ENCODE measurements around the gene SYDE2.

The SYDE2 gene

DNA sequence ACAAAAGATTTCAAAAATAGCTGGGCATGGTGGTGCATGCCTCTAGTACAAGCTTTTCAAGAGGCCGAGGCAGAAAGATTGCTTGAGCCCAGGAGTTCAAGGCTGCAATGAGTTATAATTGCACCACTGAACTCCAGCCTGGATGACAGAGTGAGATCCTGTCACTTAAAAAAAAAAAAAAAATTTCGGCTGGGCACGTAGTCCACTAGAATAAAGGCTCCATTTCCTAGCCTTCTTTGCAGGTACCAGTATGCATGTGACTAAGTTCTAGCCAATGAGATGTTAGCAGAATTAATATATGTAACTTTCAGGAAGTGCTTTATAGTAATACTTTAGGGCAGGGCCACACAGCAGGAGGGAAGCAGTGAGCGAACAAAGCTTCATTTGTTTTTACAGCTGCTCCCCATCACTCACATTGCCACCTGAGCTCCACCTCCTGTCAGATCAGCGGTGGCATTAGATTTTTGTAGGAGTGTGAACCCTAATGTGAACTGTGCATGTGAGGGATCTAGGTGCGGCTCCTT, 28.8 kb upstream of the SYDE2 start:
- H3K27me3 ChIP-seq (ENCODE audit: insufficient read depth, low read length), result no peaks in the 10 kb centered on the region
- no peak overlapping the region for H2AFZ ChIP-seq (ENCODE audit: low read length, unreplicated experiment)
- H3K4me1 ChIP-seq (ENCODE audit: control insufficient read depth, insufficient read depth, low read length, unreplicated experiment), result no peaks in the 10 kb centered on the region
- no peak overlapping the region for H3K27ac ChIP-seq (ENCODE audit: low read depth, low read length)
- H3K36me3 ChIP-seq (ENCODE audit: insufficient read depth, low read length), result no peaks in the 10 kb centered on the region
- H3K4me3 ChIP-seq (ENCODE audit: low read depth, low read length), result no peak overlapping the region
- H3K79me2 ChIP-seq (ENCODE audit: control insufficient read depth, insufficient read depth, low read length, unreplicated experiment), result no peaks in the 10 kb centered on the region

DNA sequence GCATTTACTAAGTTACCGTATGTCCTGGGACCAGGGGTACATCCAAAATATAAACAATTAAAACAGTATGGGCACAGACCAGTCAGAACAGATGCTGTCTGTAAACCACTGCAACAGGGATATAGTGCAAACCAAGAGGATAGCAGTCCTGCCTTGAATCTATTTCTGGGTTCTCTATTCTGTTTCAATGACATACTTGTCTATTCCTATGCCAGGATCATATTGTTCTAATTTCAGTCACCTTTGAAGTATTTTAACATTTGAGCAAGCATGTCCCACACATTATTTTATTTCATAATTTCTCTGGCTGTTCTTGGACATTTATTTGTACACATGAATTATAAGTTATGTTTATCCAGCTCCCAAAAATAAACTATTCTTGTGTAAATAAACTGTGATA, 28.2 kb upstream of the SYDE2 start:
- Histone ChIP-seq H2AFZ (ENCODE audit: low read length, unreplicated experiment) (no peak overlapping the region), H3K4me3 (ENCODE audit: low read depth, low read length) (no peak overlapping the region), H3K36me3 (ENCODE audit: insufficient read depth, low read length) (no peaks in the 10 kb centered on the region)

DNA sequence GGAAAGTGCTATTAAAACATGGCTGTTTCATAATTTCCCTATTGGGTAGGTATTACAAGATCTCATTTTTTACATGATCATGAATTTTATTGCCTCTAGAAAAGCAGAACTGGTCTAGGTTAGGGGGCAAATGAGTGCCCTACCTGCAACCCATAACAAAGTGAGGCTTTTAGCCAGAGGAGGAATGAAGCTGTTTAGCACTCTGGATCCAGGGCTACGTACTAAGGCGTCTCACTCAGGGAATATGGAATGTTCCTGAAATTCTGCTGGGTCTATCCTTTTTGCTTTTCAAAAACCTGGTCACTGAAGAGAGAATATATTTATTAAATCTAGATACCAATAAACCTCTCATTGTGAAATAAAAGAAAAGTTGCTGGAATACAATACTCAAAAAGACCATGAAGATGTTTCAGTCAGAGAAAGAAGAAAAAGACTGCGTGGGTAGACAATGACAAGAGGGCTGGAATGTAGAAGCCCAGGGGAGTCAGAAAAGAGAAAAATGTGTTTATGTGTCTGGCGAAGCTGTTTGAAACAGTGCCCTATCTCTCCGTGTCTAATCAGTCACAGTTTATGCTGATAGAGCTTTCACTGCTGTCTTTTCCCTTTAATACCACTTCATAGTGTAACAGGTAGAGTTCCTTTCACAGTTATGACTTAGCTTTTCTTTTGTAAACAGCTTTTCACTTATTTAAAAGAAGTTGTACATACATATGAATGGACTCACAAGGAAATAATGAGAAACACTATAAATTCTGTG, 25.0 kb upstream of the SYDE2 start:
- H3K36me3 ChIP-seq (ENCODE audit: insufficient read depth, low read length), result no peaks in the 10 kb centered on the region
- H3K4me1 ChIP-seq (ENCODE audit: control insufficient read depth, insufficient read depth, low read length, unreplicated experiment), result no peaks in the 10 kb centered on the region
- H3K4me3 ChIP-seq (ENCODE audit: low read depth, low read length), result no peak overlapping the region
- no peaks in the 10 kb centered on the region for H3K79me2 ChIP-seq (ENCODE audit: control insufficient read depth, insufficient read depth, low read length, unreplicated experiment)
- H2AFZ ChIP-seq (ENCODE audit: low read length, unreplicated experiment), result peak overlapping the region; percentile 67
- no peak overlapping the region for H3K27ac ChIP-seq (ENCODE audit: low read depth, low read length)
- H3K27me3 ChIP-seq (ENCODE audit: insufficient read depth, low read length), result no peaks in the 10 kb centered on the region

More for the DNA sequence above, 28.2 kb upstream of the SYDE2 start:
- H3K79me2 ChIP-seq (ENCODE audit: control insufficient read depth, insufficient read depth, low read length, unreplicated experiment), result no peaks in the 10 kb centered on the region
- H3K27ac ChIP-seq (ENCODE audit: low read depth, low read length), result no peak overlapping the region
- H3K4me1 ChIP-seq (ENCODE audit: control insufficient read depth, insufficient read depth, low read length, unreplicated experiment), result no peaks in the 10 kb centered on the region
- H3K27me3 ChIP-seq (ENCODE audit: insufficient read depth, low read length), result no peaks in the 10 kb centered on the region

DNA sequence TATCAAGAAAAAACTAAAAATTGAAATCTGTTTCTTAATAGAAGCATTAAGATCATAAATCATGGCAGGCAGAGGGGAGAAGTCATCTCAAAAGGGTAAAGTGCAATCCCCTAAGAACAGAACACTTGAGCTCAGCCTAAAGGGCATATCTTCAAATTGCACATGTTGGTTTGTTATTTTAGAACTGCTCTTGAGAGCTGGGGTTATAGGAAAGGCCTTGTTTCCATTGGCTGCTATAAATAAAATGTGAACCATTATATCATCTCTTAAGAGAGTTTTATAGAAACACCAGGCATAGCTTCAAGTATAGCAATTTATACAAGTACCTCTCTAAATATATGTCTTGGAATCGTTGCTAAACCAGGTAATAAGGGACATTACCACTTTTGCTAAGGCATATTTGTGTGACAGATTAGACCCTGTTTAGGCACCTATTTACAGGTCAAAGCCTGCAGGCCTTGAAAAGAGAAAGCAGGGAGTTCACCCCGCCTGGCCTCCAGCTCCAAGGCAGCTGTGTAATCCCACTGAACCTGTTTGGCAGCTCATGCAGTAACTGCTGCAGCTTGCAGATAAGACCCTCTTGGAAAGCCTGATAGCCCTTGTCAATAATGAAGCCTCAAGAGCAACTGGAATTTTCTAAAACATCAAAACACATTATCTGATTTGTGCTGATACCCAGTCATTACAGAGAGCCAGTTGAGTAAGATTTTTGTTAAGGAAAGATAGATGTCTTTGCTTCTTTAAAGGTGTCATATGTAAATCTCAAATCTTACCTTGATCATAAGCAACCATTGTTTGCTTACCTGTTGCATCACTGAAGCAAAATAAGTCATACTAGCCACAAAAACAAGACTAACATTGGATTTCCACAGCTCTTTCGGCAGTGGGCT, 24.2 kb upstream of the SYDE2 start:
- no peak overlapping the region for H2AFZ ChIP-seq (ENCODE audit: low read length, unreplicated experiment)
- no peak overlapping the region for H3K27ac ChIP-seq (ENCODE audit: low read depth, low read length)
- H3K4me3 ChIP-seq (ENCODE audit: low read depth, low read length), result no peak overlapping the region
- no peaks in the 10 kb centered on the region for H3K27me3 ChIP-seq (ENCODE audit: insufficient read depth, low read length)
- H3K36me3 ChIP-seq (ENCODE audit: insufficient read depth, low read length), result no peaks in the 10 kb centered on the region
- no peaks in the 10 kb centered on the region for H3K79me2 ChIP-seq (ENCODE audit: control insufficient read depth, insufficient read depth, low read length, unreplicated experiment)
- no peaks in the 10 kb centered on the region for H3K4me1 ChIP-seq (ENCODE audit: control insufficient read depth, insufficient read depth, low read length, unreplicated experiment)

DNA sequence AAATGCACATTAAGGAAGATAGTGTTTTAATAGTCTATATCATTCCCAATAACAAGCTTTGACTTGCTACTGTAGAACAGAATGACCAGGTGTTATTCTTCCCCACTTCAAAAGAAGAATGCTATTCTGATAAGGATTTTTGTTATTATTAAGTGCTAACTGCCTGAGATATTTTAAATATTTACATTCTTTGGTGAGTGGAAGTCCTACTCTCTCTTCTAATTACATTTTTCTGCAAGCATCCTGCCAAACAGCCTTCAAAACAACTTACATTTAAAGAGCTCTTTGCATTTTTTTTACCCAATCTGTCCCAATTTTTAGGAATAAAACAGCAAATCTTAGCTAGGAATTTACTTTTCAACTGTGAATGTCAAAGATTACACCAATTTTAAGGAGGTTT, 23.5 kb upstream of the SYDE2 start:
- Histone ChIP-seq H3K36me3 (ENCODE audit: insufficient read depth, low read length) (no peaks in the 10 kb centered on the region), H3K27ac (ENCODE audit: low read depth, low read length) (no peak overlapping the region), H2AFZ (ENCODE audit: low read length, unreplicated experiment) (no peak overlapping the region), H3K4me1 (ENCODE audit: control insufficient read depth, insufficient read depth, low read length, unreplicated experiment) (no peaks in the 10 kb centered on the region), H3K4me3 (ENCODE audit: low read depth, low read length) (no peak overlapping the region), H3K27me3 (ENCODE audit: insufficient read depth, low read length) (no peaks in the 10 kb centered on the region), H3K79me2 (ENCODE audit: control insufficient read depth, insufficient read depth, low read length, unreplicated experiment) (no peaks in the 10 kb centered on the region)

DNA sequence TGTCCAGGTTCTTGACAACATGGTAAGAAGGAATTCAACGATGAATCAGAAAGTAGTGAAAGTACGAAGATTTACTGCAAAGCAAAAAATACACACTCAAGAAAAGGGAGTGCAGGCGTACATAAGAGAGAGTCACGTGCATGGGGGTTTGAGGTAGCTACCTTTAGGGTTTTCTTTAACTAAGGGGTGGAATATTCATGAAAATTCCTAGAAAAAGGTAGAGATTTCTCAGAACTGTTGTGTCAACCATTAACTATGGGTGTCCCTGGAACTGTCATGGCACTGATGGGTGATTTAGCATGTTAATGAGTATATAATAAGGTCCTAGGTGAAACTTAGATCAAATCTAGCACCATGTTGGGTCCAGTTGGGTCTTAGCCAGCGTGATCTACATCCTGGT, 22.5 kb upstream of the SYDE2 start:
- no peak overlapping the region for H3K27ac ChIP-seq (ENCODE audit: low read depth, low read length)
- H3K27me3 ChIP-seq (ENCODE audit: insufficient read depth, low read length), result no peaks in the 10 kb centered on the region
- no peak overlapping the region for H2AFZ ChIP-seq (ENCODE audit: low read length, unreplicated experiment)
- H3K4me1 ChIP-seq (ENCODE audit: control insufficient read depth, insufficient read depth, low read length, unreplicated experiment), result no peaks in the 10 kb centered on the region
- H3K4me3 ChIP-seq (ENCODE audit: low read depth, low read length), result no peak overlapping the region
- no peaks in the 10 kb centered on the region for H3K79me2 ChIP-seq (ENCODE audit: control insufficient read depth, insufficient read depth, low read length, unreplicated experiment)
- H3K36me3 ChIP-seq (ENCODE audit: insufficient read depth, low read length), result no peaks in the 10 kb centered on the region

DNA sequence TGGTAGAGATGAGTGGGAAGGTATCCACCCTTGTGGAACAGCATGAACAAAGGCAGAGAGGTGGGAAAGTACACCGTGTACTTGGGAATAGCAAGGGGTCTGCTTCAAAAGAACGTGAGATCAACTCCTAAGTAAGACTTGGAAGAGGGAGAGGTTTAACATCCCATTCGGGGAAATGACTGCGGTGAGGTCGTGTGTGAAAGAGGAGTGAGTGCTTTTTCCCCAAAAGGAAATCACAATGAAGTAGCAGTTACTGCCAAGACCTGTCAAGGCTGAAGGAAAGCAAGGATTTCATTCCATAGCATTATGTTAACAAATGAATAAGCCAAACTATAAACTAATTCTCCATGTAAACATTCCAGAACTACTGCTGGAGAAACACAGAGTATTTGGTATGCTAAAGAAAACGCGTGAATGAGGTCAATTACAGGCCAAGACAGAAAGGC, 20.0 kb upstream of the SYDE2 start:
- H3K4me1 ChIP-seq (ENCODE audit: control insufficient read depth, insufficient read depth, low read length, unreplicated experiment), result no peaks in the 10 kb centered on the region
- no peak overlapping the region for H2AFZ ChIP-seq (ENCODE audit: low read length, unreplicated experiment)
- H3K27ac ChIP-seq (ENCODE audit: low read depth, low read length), result no peak overlapping the region
- no peak overlapping the region for H3K4me3 ChIP-seq (ENCODE audit: low read depth, low read length)
- no peaks in the 10 kb centered on the region for H3K27me3 ChIP-seq (ENCODE audit: insufficient read depth, low read length)
- H3K79me2 ChIP-seq (ENCODE audit: control insufficient read depth, insufficient read depth, low read length, unreplicated experiment), result no peaks in the 10 kb centered on the region
- H3K36me3 ChIP-seq (ENCODE audit: insufficient read depth, low read length), result no peaks in the 10 kb centered on the region

DNA sequence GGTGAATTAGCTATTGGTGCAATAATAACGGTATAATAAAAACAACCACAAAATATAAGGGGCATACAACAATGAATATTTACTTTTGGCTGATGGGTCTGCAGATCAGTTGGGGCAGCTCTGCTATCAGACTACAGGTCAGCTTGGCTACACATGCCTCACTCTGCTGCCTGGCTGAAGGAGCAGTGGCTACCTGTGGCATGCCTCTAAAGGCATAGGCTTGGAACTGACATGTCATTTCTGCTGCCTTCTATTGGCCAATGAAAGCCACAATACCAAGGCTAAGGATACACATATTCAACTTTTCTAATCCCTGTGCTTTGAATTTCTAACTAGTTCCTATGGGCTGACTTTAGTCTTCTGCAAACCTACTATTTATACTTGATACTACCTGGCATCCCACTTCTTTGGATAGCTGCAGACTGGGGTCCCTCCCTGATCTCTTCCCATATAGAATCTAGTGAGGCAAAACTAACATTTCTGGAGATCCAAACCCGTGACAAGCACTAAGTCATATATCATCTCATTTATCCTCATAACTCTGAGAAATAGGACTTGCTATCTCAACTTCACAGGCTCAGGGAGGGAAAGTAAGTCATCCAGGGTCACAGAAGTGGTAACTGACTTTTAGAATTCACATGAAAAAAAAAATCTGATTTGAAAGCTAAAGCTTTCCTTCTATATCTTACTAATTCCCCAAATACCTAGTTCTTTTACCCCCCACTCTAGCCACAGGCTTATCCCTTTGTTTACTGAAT, 19.2 kb upstream of the SYDE2 start:
- Histone ChIP-seq H3K4me1 (ENCODE audit: control insufficient read depth, insufficient read depth, low read length, unreplicated experiment) (no peaks in the 10 kb centered on the region), H3K27ac (ENCODE audit: low read depth, low read length) (no peak overlapping the region), H3K27me3 (ENCODE audit: insufficient read depth, low read length) (no peaks in the 10 kb centered on the region), H3K36me3 (ENCODE audit: insufficient read depth, low read length) (no peaks in the 10 kb centered on the region), H2AFZ (ENCODE audit: low read length, unreplicated experiment) (no peak overlapping the region), H3K79me2 (ENCODE audit: control insufficient read depth, insufficient read depth, low read length, unreplicated experiment) (no peaks in the 10 kb centered on the region), H3K4me3 (ENCODE audit: low read depth, low read length) (no peak overlapping the region)

DNA sequence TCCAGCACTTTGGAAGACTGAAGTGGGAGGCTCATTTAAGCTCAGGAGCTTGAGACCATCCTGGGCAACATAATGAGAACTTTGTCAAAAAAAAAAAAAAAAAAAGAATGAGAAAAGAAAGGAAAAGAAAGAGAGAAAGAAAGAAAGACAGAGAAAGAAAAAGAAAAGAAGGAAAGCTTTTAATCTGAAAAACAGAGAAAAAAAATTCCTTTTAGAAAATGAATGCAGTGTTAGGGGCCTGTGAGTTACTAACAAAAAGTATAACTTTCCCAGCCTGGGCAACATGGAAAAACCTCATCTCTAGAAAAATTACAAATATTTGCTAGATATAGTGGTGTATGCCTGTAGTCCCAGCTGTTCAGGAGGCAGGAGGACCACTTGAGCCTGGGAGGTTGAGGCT, 15.9 kb upstream of the SYDE2 start:
- no peaks in the 10 kb centered on the region for H3K4me1 ChIP-seq (ENCODE audit: control insufficient read depth, insufficient read depth, low read length, unreplicated experiment)
- H3K27me3 ChIP-seq (ENCODE audit: insufficient read depth, low read length), result no peaks in the 10 kb centered on the region
- no peak overlapping the region for H3K27ac ChIP-seq (ENCODE audit: low read depth, low read length)
- no peak overlapping the region for H2AFZ ChIP-seq (ENCODE audit: low read length, unreplicated experiment)
- H3K4me3 ChIP-seq (ENCODE audit: low read depth, low read length), result no peak overlapping the region
- no peaks in the 10 kb centered on the region for H3K36me3 ChIP-seq (ENCODE audit: insufficient read depth, low read length)
- no peaks in the 10 kb centered on the region for H3K79me2 ChIP-seq (ENCODE audit: control insufficient read depth, insufficient read depth, low read length, unreplicated experiment)

DNA sequence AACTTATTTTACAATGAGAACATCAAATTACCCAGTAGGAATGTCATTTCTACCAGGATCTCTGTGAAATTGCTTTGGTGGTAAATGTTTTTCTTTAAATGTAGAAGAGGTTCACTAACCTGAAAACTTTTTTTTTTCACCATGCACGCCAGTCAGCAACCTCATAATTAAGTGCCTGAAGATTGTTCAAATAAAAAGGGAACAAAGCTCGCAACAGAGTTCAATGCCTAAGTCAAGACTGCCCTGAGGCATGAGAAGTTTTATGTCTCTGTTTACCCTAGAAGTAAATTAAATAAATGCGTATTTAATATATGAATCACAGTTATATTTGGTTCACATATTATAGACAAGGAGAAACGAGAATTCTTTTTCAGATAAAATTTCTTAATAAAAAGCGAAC, 13.8 kb upstream of the SYDE2 start:
- H2AFZ ChIP-seq (ENCODE audit: low read length, unreplicated experiment), result no peak overlapping the region
- H3K27me3 ChIP-seq (ENCODE audit: insufficient read depth, low read length), result no peaks in the 10 kb centered on the region
- H3K27ac ChIP-seq (ENCODE audit: low read depth, low read length), result no peak overlapping the region
- no peaks in the 10 kb centered on the region for H3K79me2 ChIP-seq (ENCODE audit: control insufficient read depth, insufficient read depth, low read length, unreplicated experiment)
- H3K36me3 ChIP-seq (ENCODE audit: insufficient read depth, low read length), result no peaks in the 10 kb centered on the region
- no peaks in the 10 kb centered on the region for H3K4me1 ChIP-seq (ENCODE audit: control insufficient read depth, insufficient read depth, low read length, unreplicated experiment)
- no peak overlapping the region for H3K4me3 ChIP-seq (ENCODE audit: low read depth, low read length)

Data from ACC112 (cell line).